B cell (primary cell): Measurements from ENCODE around the gene FKBP1B. TPM values are rescaled to one million over a fixed set of nuclear protein-coding genes. Genes with fewer than 3 reads are reported as not detected.

Experiments used
- ATAC-seq: fragments of 200-7000 bp; cut with Tn5 transposase; one replicate; pipeline ENCODE4 v1.10.0; 2021; ENCODE audit warnings: low read depth, mild to moderate bottlenecking, moderate number of reproducible peaks, moderate library complexity
- CTCF ChIA-PET: fragments of 350-600 bp; sonication (Branson Sonifier 250); formaldehyde crosslinking; loops from one replicate; lab custom pipeline; 2021; ENCODE audit warnings: antibody characterized with exemption, inconsistent platforms; lab: Charles Lee
- POLR2A ChIA-PET: fragments of 350-600 bp; sonication (Branson Sonifier 250); formaldehyde crosslinking; loops from one replicate; lab custom pipeline; 2021; ENCODE audit warnings: antibody characterized with exemption; lab: Charles Lee
- DNase-seq: peaks from one replicate; pipeline ENCODE4 v3.0.0; 2013
- H2AFZ ChIP-seq: 2 replicates; pipeline ENCODE4 v1.6.1; 2012; ENCODE audit warnings: mild to moderate bottlenecking, low read depth, low read length; ENCODE audit not compliant: insufficient read depth, poor library complexity, severe bottlenecking
- H3K27ac ChIP-seq, 2 donors: 1 replicate in 1 of 2; 2 replicates in 1 of 2; pipeline ENCODE4 v1.5.1; 2012 to 2013; ENCODE audit warnings: low read length in 2 of 2, mild to moderate bottlenecking in 2 of 2, moderate library complexity in 1 of 2
- H3K27me3 ChIP-seq, 4 experiments: fragments of 200-600 bp in 1 of 4; sonication (generic) in 1 of 4; replicated peaks in 1 of 4; 1 replicate in 2 of 4; 2 replicates in 2 of 4; pipeline versions ENCODE4 v1.6.1 to v1.7.0; 2013 to 2016; ENCODE audit warnings: low read length in 3 of 4, mild to moderate bottlenecking in 2 of 4, mixed read lengths in 1 of 4, moderate library complexity in 1 of 4; ENCODE audit not compliant: insufficient read depth in 4 of 4, control insufficient read depth in 3 of 4; ENCODE audit errors: control extremely low read depth in 1 of 4
- H3K36me3 ChIP-seq, 2 experiments: replicated peaks in 1 of 2; 1 replicate in 1 of 2; 2 replicates in 1 of 2; pipeline versions ENCODE4 v1.6.1 to v1.7.1; 2013; ENCODE audit warnings: low read length in 1 of 2; ENCODE audit not compliant: insufficient read depth in 2 of 2, control insufficient read depth in 1 of 2; ENCODE audit errors: control extremely low read depth in 1 of 2, extremely low read depth in 1 of 2
- H3K4me1 ChIP-seq, 2 donors: fragments of 200-600 bp in 1 of 2; sonication (generic) in 1 of 2; 1 replicate in 1 of 2; 2 replicates in 1 of 2; pipeline versions ENCODE4 v1.5.1 to v1.6.1; 2013 to 2017; ENCODE audit warnings: low read length in 2 of 2; ENCODE audit not compliant: control insufficient read depth in 2 of 2, insufficient read depth in 2 of 2
- H3K4me2 ChIP-seq: replicated peaks from 2 replicates; pipeline ENCODE3; 2012; ENCODE audit warnings: mild to moderate bottlenecking, low read depth, low read length; ENCODE audit not compliant: poor library complexity, severe bottlenecking
- H3K4me3 ChIP-seq, 5 experiments: fragments of 200-600 bp in 1 of 5; sonication (generic) in 1 of 5; 1 replicate in 3 of 5; 2 replicates in 2 of 5; pipeline versions ENCODE4 v1.5.1 to v1.7.0; 2011 to 2016; ENCODE audit warnings: low read length in 4 of 5, mild to moderate bottlenecking in 4 of 5, low read depth in 2 of 5, control low read depth in 1 of 5, moderate library complexity in 1 of 5; ENCODE audit not compliant: insufficient read depth in 1 of 5; ENCODE audit errors: control extremely low read depth in 1 of 5, extremely low read depth in 1 of 5
- H3K79me2 ChIP-seq: fragments of 200-600 bp; sonication (generic); one replicate; pipeline ENCODE4 v1.6.0; 2016; ENCODE audit warnings: low read length; ENCODE audit not compliant: control insufficient read depth, insufficient read depth
- H3K9ac ChIP-seq: fragments of 200-600 bp; sonication (generic); 2 replicates; pipeline ENCODE4 v1.6.1; 2017; ENCODE audit warnings: mild to moderate bottlenecking, low read length, moderate library complexity
- H3K9me3 ChIP-seq, 3 donors: one replicate each; pipeline versions ENCODE4 v1.6.1 to v1.7.1; 2013; ENCODE audit warnings: low read length in 2 of 3; ENCODE audit not compliant: control insufficient read depth in 2 of 3, insufficient read depth in 1 of 3; ENCODE audit errors: control extremely low read depth in 1 of 3
- H4K20me1 ChIP-seq: 2 replicates; pipeline ENCODE4 v1.6.0; 2012; ENCODE audit warnings: mild to moderate bottlenecking, low read length; ENCODE audit not compliant: insufficient read depth, control insufficient read depth, poor library complexity, severe bottlenecking
- H3K27ac Mint-ChIP-seq: one replicate; pipeline ENCODE4 v1.8.0; 2021; ENCODE audit warnings: mixed read lengths
- H3K27me3 Mint-ChIP-seq: one replicate; pipeline ENCODE4 v1.8.0; 2021; ENCODE audit warnings: mixed read lengths
- H3K4me1 Mint-ChIP-seq: one replicate; pipeline ENCODE4 v1.8.0; 2021; ENCODE audit warnings: mixed read lengths
- H3K4me3 Mint-ChIP-seq: one replicate; pipeline ENCODE4 v1.8.0; 2021; ENCODE audit warnings: mixed read lengths
- H3K9me3 Mint-ChIP-seq: one replicate; pipeline ENCODE4 v1.8.0; 2022; ENCODE audit warnings: mixed read lengths; ENCODE audit not compliant: insufficient read depth
- EZH2 ChIP-seq: IDR thresholded peaks from 2 replicates; pipeline ENCODE4 v1.6.1; 2012; ENCODE audit warnings: borderline replicate concordance, low read depth, mild to moderate bottlenecking, moderate library complexity, low read length; ENCODE audit not compliant: insufficient read depth, poor library complexity, severe bottlenecking
- WGBS: methylation state at CpG from one replicate; pipeline ENCODE4 v1.1.5; 2013; ENCODE audit warnings: missing lambda C conversion rate; ENCODE audit not compliant: insufficient coverage; 5-methylcytosine and 5-hydroxymethylcytosine counted together
- intact Hi-C: fragments of 100-400 bp; cut with micrococcal nuclease; formaldehyde crosslinking; loops from one replicate; pipeline ENCODE4 v1.10.0; 2022
- polyA plus RNA-seq: library from polyadenylated mRNA; depleted of rRNA; stranded (reverse); fragments of >200 nt; gene quantifications from 2 replicates; pipeline ENCODE4 v1.2.3, GENCODE V29; 2012
- total RNA-seq, 2 donors: library from RNA; stranded (reverse); fragments of 120-200 nt in 1 of 2; gene quantifications; 1 replicate in 1 of 2; 2 replicates in 1 of 2; pipeline versions ENCODE4 v1.2.3 to v1.2.4, GENCODE V29; 2013 to 2022
- TF ChIP-seq, protein P1 (sequence below): fragments of 200-600 bp; IDR thresholded peaks from one replicate; pipeline ENCODE4 v1.8.0; 2022; ENCODE audit warnings: antibody characterized with exemption, mild to moderate bottlenecking

The FKBP1B gene
- total and polyA plus RNA-seq, 2 donors (not counting 1 experiment from before 2014, with no cell fraction given): 0.85 to 3.8 TPM

DNA sequence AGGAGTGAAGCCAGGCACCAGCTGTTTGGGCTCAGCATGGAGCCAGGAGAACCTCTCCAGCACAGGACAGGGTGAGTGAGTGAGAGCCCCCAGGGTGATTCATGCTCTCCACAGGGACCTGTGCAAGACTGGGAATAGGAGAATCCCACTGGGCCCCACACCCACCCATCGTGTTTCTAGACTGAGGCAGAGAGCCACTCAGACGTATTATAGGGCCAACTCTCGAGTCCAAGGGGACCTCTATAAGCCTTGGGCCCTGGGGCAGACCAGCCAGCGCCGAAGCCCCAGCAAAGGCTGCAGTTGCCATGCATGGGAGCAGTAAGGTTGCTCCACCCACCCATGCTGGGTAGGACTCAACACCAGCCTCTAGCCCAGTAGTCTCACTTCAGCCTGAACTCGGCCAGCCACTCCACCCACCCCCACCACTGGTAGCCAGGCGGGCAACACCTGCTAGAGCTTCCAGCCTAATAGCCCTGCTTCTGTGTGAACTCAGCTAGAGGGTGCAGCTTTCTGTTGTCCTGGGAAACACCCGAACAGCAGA, 54.6 kb downstream of the FKBP1B start:
- TF ChIP-seq EZH2: no peak
- TF ChIP-seq, protein P1, sequence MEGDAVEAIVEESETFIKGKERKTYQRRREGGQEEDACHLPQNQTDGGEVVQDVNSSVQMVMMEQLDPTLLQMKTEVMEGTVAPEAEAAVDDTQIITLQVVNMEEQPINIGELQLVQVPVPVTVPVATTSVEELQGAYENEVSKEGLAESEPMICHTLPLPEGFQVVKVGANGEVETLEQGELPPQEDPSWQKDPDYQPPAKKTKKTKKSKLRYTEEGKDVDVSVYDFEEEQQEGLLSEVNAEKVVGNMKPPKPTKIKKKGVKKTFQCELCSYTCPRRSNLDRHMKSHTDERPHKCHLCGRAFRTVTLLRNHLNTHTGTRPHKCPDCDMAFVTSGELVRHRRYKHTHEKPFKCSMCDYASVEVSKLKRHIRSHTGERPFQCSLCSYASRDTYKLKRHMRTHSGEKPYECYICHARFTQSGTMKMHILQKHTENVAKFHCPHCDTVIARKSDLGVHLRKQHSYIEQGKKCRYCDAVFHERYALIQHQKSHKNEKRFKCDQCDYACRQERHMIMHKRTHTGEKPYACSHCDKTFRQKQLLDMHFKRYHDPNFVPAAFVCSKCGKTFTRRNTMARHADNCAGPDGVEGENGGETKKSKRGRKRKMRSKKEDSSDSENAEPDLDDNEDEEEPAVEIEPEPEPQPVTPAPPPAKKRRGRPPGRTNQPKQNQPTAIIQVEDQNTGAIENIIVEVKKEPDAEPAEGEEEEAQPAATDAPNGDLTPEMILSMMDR: no peak
- H3K79me2 ChIP-seq: no peaks in the 10 kb centered on the region
- intact Hi-C loops: no loop called here
- H3K36me3 ChIP-seq: no peaks in the 10 kb centered on the region
- Mint-ChIP-seq H3K4me1 (peaks cover 22% of the 10 kb centered on the region), H3K27ac (no peak overlapping the region), H3K4me3 (no peak overlapping the region), H3K27me3 (no peaks in the 10 kb centered on the region), H3K9me3 (peaks cover 21% of the 10 kb centered on the region)
- 95% methylated on average over 7 of the region's 8 CpGs for WGBS
- DNase-seq (no peak), ATAC-seq (no peak)
- no peak overlapping the region for H3K4me3 ChIP-seq
- ChIA-PET CTCF (interaction anchor here (2.6 kb wide), 1 partner anchor 20 kb away, joined by 7 read pairs; the partner anchor contains the start of gene TP53I3), POLR2A (interaction anchor here (0.7 kb wide), 1 partner anchor 14 kb away, joined by 3 read pairs; no protein-coding TSS in a partner anchor)
- H3K27me3 ChIP-seq: no peaks in the 10 kb centered on the region
- H4K20me1 ChIP-seq: no peaks in the 10 kb centered on the region
- peaks cover 18 to 22% of the 10 kb centered on the region in 2 donors for H3K4me1 ChIP-seq
- H2AFZ ChIP-seq: no peak overlapping the region
- no peak overlapping the region for H3K9ac ChIP-seq
- H3K27ac ChIP-seq: no peak overlapping the region
- peak overlapping the region; percentile 32 for H3K4me2 ChIP-seq
- H3K9me3 ChIP-seq: peaks cover 0 to 17% (median 9%) of the 10 kb centered on the region in 3 donors

DNA sequence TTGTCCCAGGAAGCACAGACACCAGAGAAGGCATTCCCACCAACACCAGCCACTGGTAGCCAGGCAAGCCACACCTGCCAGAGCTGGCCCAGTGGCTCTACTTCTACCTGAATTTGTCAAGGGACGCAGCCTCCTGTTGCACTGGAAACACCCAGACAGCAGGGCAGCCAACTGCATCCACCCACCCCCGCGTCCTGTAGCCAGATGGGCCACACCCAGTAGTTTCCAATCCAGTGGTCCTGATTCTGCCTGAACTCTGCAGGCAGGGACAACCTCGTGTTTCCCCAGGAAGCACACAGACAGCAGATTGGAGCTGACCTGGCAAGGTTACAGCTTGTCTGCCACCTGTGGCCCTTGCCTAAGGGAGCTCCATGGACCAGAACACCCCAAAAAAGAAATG, 55.4 kb downstream of the FKBP1B start:
- Histone ChIP-seq H3K27ac (no peak overlapping the region), H3K9ac (no peak overlapping the region), H4K20me1 (no peaks in the 10 kb centered on the region), H2AFZ (no peak overlapping the region), H3K4me3 (no peak overlapping the region), H3K27me3 (no peaks in the 10 kb centered on the region), H3K79me2 (no peaks in the 10 kb centered on the region), H3K4me2 (peak overlapping the region; percentile 32), H3K4me1 (peaks cover 18 to 22% of the 10 kb centered on the region in 2 donors), H3K9me3 (peaks cover 0 to 17% (median 9%) of the 10 kb centered on the region in 3 donors), H3K36me3 (no peaks in the 10 kb centered on the region)
- intact Hi-C loops: no loop called here
- peak overlapping the region; percentile 8 for H3K27ac Mint-ChIP-seq
- DNase-seq (peak; percentile 19), ATAC-seq (peak; percentile 62)
- H3K4me1 Mint-ChIP-seq: peaks cover 22% of the 10 kb centered on the region
- WGBS: 44% methylated on average over 4 of the region's 4 CpGs
- H3K4me3 Mint-ChIP-seq: peak overlapping the region; percentile 49
- TF ChIP-seq, protein P1: no peak
- no peak for TF ChIP-seq EZH2
- H3K27me3 Mint-ChIP-seq: no peaks in the 10 kb centered on the region
- peaks cover 24% of the 10 kb centered on the region for H3K9me3 Mint-ChIP-seq
- POLR2A ChIA-PET: interaction anchor here (0.6 to 0.7 kb wide), 2 partner anchors 13 to 28 kb away, joined by 3 read pairs; no protein-coding TSS in a partner anchor
- CTCF ChIA-PET: interaction anchor here (2.6 kb wide), 1 partner anchor 20 kb away, joined by 7 read pairs; the partner anchor contains the start of gene TP53I3
